Liver (tissue), 9 donors: ENCODE results near the gene TMEM117. TPM values are rescaled to one million over a fixed set of nuclear protein-coding genes. Genes with fewer than 3 reads are reported as not detected.

Source experiments
- DNase-seq: peaks from one replicate; pipeline ENCODE4 v3.0.0-alpha.2; 2017; ENCODE audit warnings: low spot score
- H3K27ac ChIP-seq, 2 donors: one replicate each; pipeline ENCODE4 v1.7.0; 2013; ENCODE audit warnings: inconsistent platforms in 2 of 2, low read length in 2 of 2, control low read depth in 1 of 2, low read depth in 1 of 2, mild to moderate bottlenecking in 1 of 2
- H3K27me3 ChIP-seq, 4 donors: one replicate each; pipeline versions ENCODE4 v1.6.1 to v1.7.0; 2013; ENCODE audit warnings: low read length in 3 of 4, inconsistent platforms in 1 of 4, mild to moderate bottlenecking in 1 of 4, moderate library complexity in 1 of 4; ENCODE audit not compliant: control insufficient read depth in 4 of 4, insufficient read depth in 4 of 4
- H3K36me3 ChIP-seq, 4 donors: one replicate each; pipeline versions ENCODE4 v1.6.1 to v1.7.0; 2013; ENCODE audit warnings: low read length in 3 of 4, mild to moderate bottlenecking in 3 of 4, low read depth in 1 of 4, moderate library complexity in 1 of 4; ENCODE audit not compliant: control insufficient read depth in 4 of 4, insufficient read depth in 3 of 4
- H3K4me1 ChIP-seq, 4 donors: one replicate each; pipeline versions ENCODE4 v1.6.1 to v1.7.0; 2013; ENCODE audit warnings: low read length in 3 of 4, mild to moderate bottlenecking in 3 of 4, moderate library complexity in 1 of 4; ENCODE audit not compliant: control insufficient read depth in 4 of 4, insufficient read depth in 4 of 4
- H3K4me3 ChIP-seq, 3 donors: one replicate each; pipeline versions ENCODE4 v1.6.1 to v1.7.0; 2013; ENCODE audit warnings: low read length in 3 of 3, control low read depth in 1 of 3, low read depth in 1 of 3, mild to moderate bottlenecking in 1 of 3
- H3K9ac ChIP-seq, 2 donors: one replicate each; pipeline ENCODE4 v1.7.0; 2013; ENCODE audit warnings: low read length in 2 of 2, mild to moderate bottlenecking in 2 of 2, moderate library complexity in 2 of 2, control low read depth in 1 of 2, low read depth in 1 of 2
- H3K9me3 ChIP-seq, 4 donors: one replicate each; pipeline versions ENCODE4 v1.6.1 to v1.7.0; 2013; ENCODE audit warnings: low read length in 3 of 4; ENCODE audit not compliant: control insufficient read depth in 4 of 4
- EGR1 ChIP-seq, 2 donors: IDR thresholded peaks; 2 replicates each; pipeline ENCODE4 v1.6.1; 2016 to 2018; ENCODE audit warnings: antibody characterized with exemption in 2 of 2, low read depth in 2 of 2
- FOXA1 ChIP-seq: IDR thresholded peaks from 2 replicates; pipeline ENCODE4 v1.6.1; 2016; ENCODE audit warnings: antibody characterized with exemption
- FOXA2 ChIP-seq: IDR thresholded peaks from 2 replicates; pipeline ENCODE4 v1.6.1; 2016; ENCODE audit warnings: antibody characterized with exemption
- GABPA ChIP-seq, 2 donors: IDR thresholded peaks in 1 of 2; conservative IDR thresholded peaks in 1 of 2; 2 replicates each; pipeline ENCODE4 v1.6.1; 2016; ENCODE audit warnings: antibody characterized with exemption in 2 of 2, mild to moderate bottlenecking in 1 of 2, moderate library complexity in 1 of 2
- HNF4A ChIP-seq, 2 donors: conservative IDR thresholded peaks; 2 replicates each; pipeline ENCODE4 v1.6.1; 2016; ENCODE audit warnings: antibody characterized with exemption in 2 of 2, mild to moderate bottlenecking in 2 of 2
- HNF4G ChIP-seq: IDR thresholded peaks from 2 replicates; pipeline ENCODE4 v1.6.1; 2016; ENCODE audit warnings: antibody characterized with exemption
- JUND ChIP-seq, 2 donors: IDR thresholded peaks; 2 replicates each; pipeline ENCODE4 v1.6.1; 2016; ENCODE audit warnings: antibody characterized with exemption in 2 of 2
- MAX ChIP-seq: IDR thresholded peaks from 2 replicates; pipeline ENCODE4 v1.6.1; 2016; ENCODE audit warnings: antibody characterized with exemption
- NR2F2 ChIP-seq: IDR thresholded peaks from 2 replicates; pipeline ENCODE4 v1.6.1; 2016; ENCODE audit warnings: antibody characterized with exemption
- RAD21 ChIP-seq, 2 donors: IDR thresholded peaks; 2 replicates each; pipeline ENCODE4 v1.6.1; 2016; ENCODE audit warnings: antibody characterized with exemption in 2 of 2, mild to moderate bottlenecking in 2 of 2
- RXRA ChIP-seq, 2 donors: IDR thresholded peaks; 2 replicates each; pipeline ENCODE4 v1.6.1; 2017 to 2018; ENCODE audit warnings: antibody characterized with exemption in 2 of 2, mild to moderate bottlenecking in 1 of 2
- SP1 ChIP-seq: IDR thresholded peaks from 2 replicates; pipeline ENCODE4 v1.6.1; 2018; ENCODE audit warnings: antibody characterized with exemption, mild to moderate bottlenecking
- TAF1 ChIP-seq: conservative IDR thresholded peaks from 2 replicates; pipeline ENCODE4 v1.6.1; 2016; ENCODE audit warnings: antibody characterized with exemption, mild to moderate bottlenecking
- YY1 ChIP-seq: IDR thresholded peaks from 2 replicates; pipeline ENCODE4 v1.6.1; 2016; ENCODE audit warnings: antibody characterized with exemption, mild to moderate bottlenecking
- WGBS: extraction: QIAGEN DNeasy Blood & Tissue Kit; methylation state at CpG from one replicate; pipeline ENCODE4 v1.1.7; 2013; 5-methylcytosine and 5-hydroxymethylcytosine counted together
- polyA plus RNA-seq, 2 donors: library from polyadenylated mRNA; stranded (reverse) in 1 of 2; unstranded in 1 of 2; fragments of 200-250 nt in 1 of 2; fragments of >200 nt in 1 of 2; fragmentation: Nextera tagmentation in 1 of 2; extraction: Ambion mirVana in 1 of 2; gene quantifications; one replicate each; pipeline versions ENCODE4 v1.2.1 to v1.2.3, GENCODE V29; 2013 to 2015
- total RNA-seq, 2 donors: library from RNA; depleted of rRNA; stranded (reverse); fragments of >200 nt; gene quantifications; one replicate each; pipeline ENCODE4 v1.2.3, GENCODE V29; 2014
- TF ChIP-seq, protein P1 (sequence below): fragments of 150-350 bp; IDR thresholded peaks from 2 replicates; pipeline ENCODE4 v1.5.1; 2017; ENCODE audit warnings: improper control_type of control experiment, low read depth, low read length; ENCODE audit not compliant: missing input control
- TF ChIP-seq, protein P2 (sequence below): IDR thresholded peaks from 2 replicates; pipeline ENCODE4 v1.6.1; 2016; ENCODE audit warnings: antibody characterized with exemption, mild to moderate bottlenecking
- TF ChIP-seq, protein P3 (sequence below): IDR thresholded peaks from 2 replicates; pipeline ENCODE4 v1.6.1; 2016; ENCODE audit warnings: antibody characterized with exemption
- donor health status: healthy.
- donor health status: healthy.
- donor health status: healthy.
- donor health status: healthy.
- donor health status: healthy.

TMEM117 gene
- total and polyA plus RNA-seq, 4 donors, result 2.0 to 5.9 (median 3.9) TPM

- no peak for DNase-seq
- Histone ChIP-seq H3K4me3 (no peak overlapping the region), H3K27ac (no peak overlapping the region), H3K4me1 (no peaks in the 10 kb centered on the region), H3K9ac (no peak overlapping the region), H3K9me3 (peaks cover 0 to 3% (median 0%) of the 10 kb centered on the region in 4 donors), H3K27me3 (no peaks in the 10 kb centered on the region), H3K36me3 (peaks cover 0 to 2% (median 0%) of the 10 kb centered on the region in 4 donors)
- no peak for TF ChIP-seq HNF4G
- TF ChIP-seq, protein P1, sequence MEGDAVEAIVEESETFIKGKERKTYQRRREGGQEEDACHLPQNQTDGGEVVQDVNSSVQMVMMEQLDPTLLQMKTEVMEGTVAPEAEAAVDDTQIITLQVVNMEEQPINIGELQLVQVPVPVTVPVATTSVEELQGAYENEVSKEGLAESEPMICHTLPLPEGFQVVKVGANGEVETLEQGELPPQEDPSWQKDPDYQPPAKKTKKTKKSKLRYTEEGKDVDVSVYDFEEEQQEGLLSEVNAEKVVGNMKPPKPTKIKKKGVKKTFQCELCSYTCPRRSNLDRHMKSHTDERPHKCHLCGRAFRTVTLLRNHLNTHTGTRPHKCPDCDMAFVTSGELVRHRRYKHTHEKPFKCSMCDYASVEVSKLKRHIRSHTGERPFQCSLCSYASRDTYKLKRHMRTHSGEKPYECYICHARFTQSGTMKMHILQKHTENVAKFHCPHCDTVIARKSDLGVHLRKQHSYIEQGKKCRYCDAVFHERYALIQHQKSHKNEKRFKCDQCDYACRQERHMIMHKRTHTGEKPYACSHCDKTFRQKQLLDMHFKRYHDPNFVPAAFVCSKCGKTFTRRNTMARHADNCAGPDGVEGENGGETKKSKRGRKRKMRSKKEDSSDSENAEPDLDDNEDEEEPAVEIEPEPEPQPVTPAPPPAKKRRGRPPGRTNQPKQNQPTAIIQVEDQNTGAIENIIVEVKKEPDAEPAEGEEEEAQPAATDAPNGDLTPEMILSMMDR, result no peak
- TF ChIP-seq, protein P2, sequence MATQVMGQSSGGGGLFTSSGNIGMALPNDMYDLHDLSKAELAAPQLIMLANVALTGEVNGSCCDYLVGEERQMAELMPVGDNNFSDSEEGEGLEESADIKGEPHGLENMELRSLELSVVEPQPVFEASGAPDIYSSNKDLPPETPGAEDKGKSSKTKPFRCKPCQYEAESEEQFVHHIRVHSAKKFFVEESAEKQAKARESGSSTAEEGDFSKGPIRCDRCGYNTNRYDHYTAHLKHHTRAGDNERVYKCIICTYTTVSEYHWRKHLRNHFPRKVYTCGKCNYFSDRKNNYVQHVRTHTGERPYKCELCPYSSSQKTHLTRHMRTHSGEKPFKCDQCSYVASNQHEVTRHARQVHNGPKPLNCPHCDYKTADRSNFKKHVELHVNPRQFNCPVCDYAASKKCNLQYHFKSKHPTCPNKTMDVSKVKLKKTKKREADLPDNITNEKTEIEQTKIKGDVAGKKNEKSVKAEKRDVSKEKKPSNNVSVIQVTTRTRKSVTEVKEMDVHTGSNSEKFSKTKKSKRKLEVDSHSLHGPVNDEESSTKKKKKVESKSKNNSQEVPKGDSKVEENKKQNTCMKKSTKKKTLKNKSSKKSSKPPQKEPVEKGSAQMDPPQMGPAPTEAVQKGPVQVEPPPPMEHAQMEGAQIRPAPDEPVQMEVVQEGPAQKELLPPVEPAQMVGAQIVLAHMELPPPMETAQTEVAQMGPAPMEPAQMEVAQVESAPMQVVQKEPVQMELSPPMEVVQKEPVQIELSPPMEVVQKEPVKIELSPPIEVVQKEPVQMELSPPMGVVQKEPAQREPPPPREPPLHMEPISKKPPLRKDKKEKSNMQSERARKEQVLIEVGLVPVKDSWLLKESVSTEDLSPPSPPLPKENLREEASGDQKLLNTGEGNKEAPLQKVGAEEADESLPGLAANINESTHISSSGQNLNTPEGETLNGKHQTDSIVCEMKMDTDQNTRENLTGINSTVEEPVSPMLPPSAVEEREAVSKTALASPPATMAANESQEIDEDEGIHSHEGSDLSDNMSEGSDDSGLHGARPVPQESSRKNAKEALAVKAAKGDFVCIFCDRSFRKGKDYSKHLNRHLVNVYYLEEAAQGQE, result no peak
- no peak for TF ChIP-seq RAD21 (IDR thresholded peaks at IDR 0.05)
- no peak for TF ChIP-seq FOXA1
- no peak for TF ChIP-seq YY1
- TF ChIP-seq MAX, result no peak
- TF ChIP-seq RXRA (IDR thresholded peaks at IDR 0.05), result no peak
- TF ChIP-seq GABPA (IDR thresholded peaks at IDR 0.05 in 1 of 2, conservative IDR thresholded peaks at IDR 0.05 in 1 of 2), result no peak
- no peak for TF ChIP-seq TAF1
- TF ChIP-seq NR2F2, result no peak
- no peak for TF ChIP-seq SP1
- no peak for TF ChIP-seq EGR1 (IDR thresholded peaks at IDR 0.05; ENCODE audit: low read depth in 2 of 2)
- 84% methylated on average over 7 of the region's 7 CpGs for WGBS
These were observed 471.8 kb downstream of the TMEM117 start for GRCh38 chr12:44307506-44308168.

DNA sequence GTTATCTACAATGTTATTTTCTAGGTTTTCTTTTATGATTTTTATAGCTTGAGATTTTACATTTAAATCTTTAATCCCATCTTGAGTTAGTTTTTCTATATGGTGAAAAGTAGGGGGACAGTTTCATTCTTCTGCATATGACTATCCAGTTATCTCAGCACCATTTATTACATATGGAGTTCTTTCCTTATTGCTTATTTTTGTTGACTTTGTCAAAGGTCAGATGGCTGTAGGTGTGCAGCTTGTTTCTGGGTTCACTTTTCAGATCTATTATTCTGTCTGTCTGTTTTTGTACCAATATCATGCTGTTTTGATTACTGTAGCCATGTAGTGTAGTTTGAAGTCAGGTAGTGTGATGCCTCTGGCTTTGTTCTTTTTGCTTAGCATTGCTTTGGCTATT lies 477.3 kb downstream of the TMEM117 start:
- Histone ChIP-seq H3K4me3 (no peak overlapping the region), H3K27me3 (no peaks in the 10 kb centered on the region), H3K9me3 (peaks cover 0 to 3% (median 0%) of the 10 kb centered on the region in 4 donors), H3K9ac (no peak overlapping the region), H3K4me1 (no peaks in the 10 kb centered on the region), H3K27ac (no peak overlapping the region), H3K36me3 (no peaks in the 10 kb centered on the region)
- DNase-seq, result no peak
- TF ChIP-seq, protein P3, sequence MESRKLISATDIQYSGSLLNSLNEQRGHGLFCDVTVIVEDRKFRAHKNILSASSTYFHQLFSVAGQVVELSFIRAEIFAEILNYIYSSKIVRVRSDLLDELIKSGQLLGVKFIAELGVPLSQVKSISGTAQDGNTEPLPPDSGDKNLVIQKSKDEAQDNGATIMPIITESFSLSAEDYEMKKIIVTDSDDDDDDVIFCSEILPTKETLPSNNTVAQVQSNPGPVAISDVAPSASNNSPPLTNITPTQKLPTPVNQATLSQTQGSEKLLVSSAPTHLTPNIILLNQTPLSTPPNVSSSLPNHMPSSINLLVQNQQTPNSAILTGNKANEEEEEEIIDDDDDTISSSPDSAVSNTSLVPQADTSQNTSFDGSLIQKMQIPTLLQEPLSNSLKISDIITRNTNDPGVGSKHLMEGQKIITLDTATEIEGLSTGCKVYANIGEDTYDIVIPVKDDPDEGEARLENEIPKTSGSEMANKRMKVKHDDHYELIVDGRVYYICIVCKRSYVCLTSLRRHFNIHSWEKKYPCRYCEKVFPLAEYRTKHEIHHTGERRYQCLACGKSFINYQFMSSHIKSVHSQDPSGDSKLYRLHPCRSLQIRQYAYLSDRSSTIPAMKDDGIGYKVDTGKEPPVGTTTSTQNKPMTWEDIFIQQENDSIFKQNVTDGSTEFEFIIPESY, result no peak
- TF ChIP-seq FOXA2 (no peak), SP1 (no peak), MAX (no peak), YY1 (no peak), FOXA1 (no peak), RAD21 (IDR thresholded peaks at IDR 0.05) (no peak), HNF4A (conservative IDR thresholded peaks at IDR 0.05) (no peak), RXRA (IDR thresholded peaks at IDR 0.05) (no peak), JUND (IDR thresholded peaks at IDR 0.05) (no peak)
- TF ChIP-seq, protein P1, result no peak
- TF ChIP-seq, protein P2, result no peak
